ENCODE data around the gene PLXNC1.

Gene PLXNC1

DNA sequence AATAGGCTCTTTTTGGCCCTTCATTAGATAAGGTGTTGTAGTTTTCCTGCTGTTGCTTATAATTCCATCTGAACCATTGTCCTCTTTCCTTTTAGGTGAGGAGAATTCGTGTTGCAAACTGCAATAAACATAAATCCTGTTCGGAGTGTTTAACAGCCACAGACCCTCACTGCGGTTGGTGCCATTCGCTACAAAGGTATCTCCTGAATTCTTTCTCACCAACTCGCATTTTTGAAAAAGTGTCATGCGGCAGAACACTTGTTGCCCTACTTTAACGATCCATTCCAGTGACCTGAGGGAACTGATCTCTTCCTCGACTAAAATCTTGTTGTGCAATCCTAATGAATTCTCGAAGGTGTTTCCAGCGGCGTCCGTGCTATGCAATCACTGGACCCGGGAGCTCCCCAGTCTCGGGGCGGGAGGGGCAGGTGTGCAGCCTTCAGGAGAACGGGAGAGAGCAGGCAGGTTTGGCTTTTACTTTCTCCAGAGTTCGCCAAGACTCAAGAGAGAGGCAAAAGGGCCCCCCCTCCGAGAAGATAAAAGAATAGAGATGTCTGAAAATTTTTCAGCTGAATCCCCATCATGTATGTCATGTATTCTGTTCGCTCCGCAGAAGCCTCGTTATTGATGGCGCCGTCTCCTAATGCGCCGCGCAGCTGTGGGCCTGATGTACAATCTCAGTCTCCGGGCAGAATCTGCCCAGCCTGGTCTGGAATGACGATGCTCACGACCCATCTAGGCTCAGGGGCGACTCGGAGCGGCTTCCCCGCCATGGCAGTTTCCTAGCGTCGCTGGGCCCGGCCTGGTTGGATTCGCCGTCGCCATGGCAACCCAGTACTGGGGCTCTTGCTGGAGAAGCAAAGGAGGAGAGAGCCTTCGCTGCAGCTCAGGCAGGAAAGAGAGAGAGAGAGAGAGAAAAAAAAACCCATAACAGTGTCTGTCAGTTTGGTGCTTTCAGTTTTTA is 38.2 kb downstream of the PLXNC1 start:
- Histone ChIP-seq H4K20me1 (ENCODE audit: insufficient read depth, low read length) (no peaks in the 10 kb centered on the region), H3K9ac (ENCODE audit: low read length) (no peak overlapping the region), H3K27ac (ENCODE audit: low read depth, low read length, poor library complexity, severe bottlenecking) (no peak overlapping the region), H3K4me2 (ENCODE audit: low read length) (no peak overlapping the region), H3K9me2 (ENCODE audit: low read depth, low read length) (no peaks in the 10 kb centered on the region), H3K27me3 (ENCODE audit: insufficient read depth, low read length) (no peaks in the 10 kb centered on the region), H3K4me1 (ENCODE audit: insufficient read depth, low read length, severe bottlenecking) (no peaks in the 10 kb centered on the region), H3K9me3 (ENCODE audit: low read length) (no peaks in the 10 kb centered on the region), H2AFZ (ENCODE audit: low read length) (no peak overlapping the region), H3F3A (ENCODE audit: insufficient read depth, low read length) (no peaks in the 10 kb centered on the region), H3K4me3 (ENCODE audit: low read depth, low read length, poor library complexity, severe bottlenecking) (no peak overlapping the region), H3K36me3 (ENCODE audit: insufficient read depth, low read length) (no peaks in the 10 kb centered on the region), H3K79me2 (ENCODE audit: insufficient read depth, low read length) (no peaks in the 10 kb centered on the region)
- no peak for TF ChIP-seq EZH2 (IDR thresholded peaks at IDR 0.05; ENCODE audit: borderline replicate concordance, low read length)
- TF ChIP-seq, protein P1, sequence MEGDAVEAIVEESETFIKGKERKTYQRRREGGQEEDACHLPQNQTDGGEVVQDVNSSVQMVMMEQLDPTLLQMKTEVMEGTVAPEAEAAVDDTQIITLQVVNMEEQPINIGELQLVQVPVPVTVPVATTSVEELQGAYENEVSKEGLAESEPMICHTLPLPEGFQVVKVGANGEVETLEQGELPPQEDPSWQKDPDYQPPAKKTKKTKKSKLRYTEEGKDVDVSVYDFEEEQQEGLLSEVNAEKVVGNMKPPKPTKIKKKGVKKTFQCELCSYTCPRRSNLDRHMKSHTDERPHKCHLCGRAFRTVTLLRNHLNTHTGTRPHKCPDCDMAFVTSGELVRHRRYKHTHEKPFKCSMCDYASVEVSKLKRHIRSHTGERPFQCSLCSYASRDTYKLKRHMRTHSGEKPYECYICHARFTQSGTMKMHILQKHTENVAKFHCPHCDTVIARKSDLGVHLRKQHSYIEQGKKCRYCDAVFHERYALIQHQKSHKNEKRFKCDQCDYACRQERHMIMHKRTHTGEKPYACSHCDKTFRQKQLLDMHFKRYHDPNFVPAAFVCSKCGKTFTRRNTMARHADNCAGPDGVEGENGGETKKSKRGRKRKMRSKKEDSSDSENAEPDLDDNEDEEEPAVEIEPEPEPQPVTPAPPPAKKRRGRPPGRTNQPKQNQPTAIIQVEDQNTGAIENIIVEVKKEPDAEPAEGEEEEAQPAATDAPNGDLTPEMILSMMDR (IDR thresholded peaks at IDR 0.05; ENCODE audit: low read length) = no peak

DNA sequence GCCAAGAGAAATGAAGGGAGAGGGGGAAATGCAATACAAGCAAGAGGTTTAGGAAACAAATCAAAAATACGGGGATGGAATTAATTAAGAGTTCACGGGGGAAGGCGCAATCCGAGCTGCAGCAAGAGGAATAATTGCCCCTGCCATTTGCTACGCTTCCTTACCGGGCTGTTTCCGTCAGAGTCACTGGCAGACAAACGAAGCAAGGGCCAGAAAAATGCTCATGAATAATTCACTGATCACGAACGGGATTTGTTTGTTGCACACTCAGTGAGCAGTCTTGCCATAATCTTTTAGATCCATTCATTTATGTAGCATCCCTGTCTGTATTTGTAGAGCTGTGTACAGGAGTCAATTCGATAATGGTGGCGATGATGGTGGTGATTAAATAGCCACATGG is 39.0 kb downstream of the PLXNC1 start:
- no peak overlapping the region for H3K4me2 ChIP-seq (ENCODE audit: low read length)
- H4K20me1 ChIP-seq (ENCODE audit: insufficient read depth, low read length) = no peaks in the 10 kb centered on the region
- no peaks in the 10 kb centered on the region for H3K79me2 ChIP-seq (ENCODE audit: insufficient read depth, low read length)
- H3K4me3 ChIP-seq (ENCODE audit: low read depth, low read length, poor library complexity, severe bottlenecking) = no peak overlapping the region
- H3K36me3 ChIP-seq (ENCODE audit: insufficient read depth, low read length) = no peaks in the 10 kb centered on the region
- H3F3A ChIP-seq (ENCODE audit: insufficient read depth, low read length) = no peaks in the 10 kb centered on the region
- no peak overlapping the region for H2AFZ ChIP-seq (ENCODE audit: low read length)
- TF ChIP-seq EZH2 (IDR thresholded peaks at IDR 0.05; ENCODE audit: borderline replicate concordance, low read length) = no peak
- TF ChIP-seq, protein P1 (IDR thresholded peaks at IDR 0.05; ENCODE audit: low read length) = no peak
- H3K9me2 ChIP-seq (ENCODE audit: low read depth, low read length) = no peaks in the 10 kb centered on the region
- no peak overlapping the region for H3K9ac ChIP-seq (ENCODE audit: low read length)
- H3K4me1 ChIP-seq (ENCODE audit: insufficient read depth, low read length, severe bottlenecking) = no peaks in the 10 kb centered on the region
- no peaks in the 10 kb centered on the region for H3K9me3 ChIP-seq (ENCODE audit: low read length)
- no peak overlapping the region for H3K27ac ChIP-seq (ENCODE audit: low read depth, low read length, poor library complexity, severe bottlenecking)
- H3K27me3 ChIP-seq (ENCODE audit: insufficient read depth, low read length) = no peaks in the 10 kb centered on the region

DNA sequence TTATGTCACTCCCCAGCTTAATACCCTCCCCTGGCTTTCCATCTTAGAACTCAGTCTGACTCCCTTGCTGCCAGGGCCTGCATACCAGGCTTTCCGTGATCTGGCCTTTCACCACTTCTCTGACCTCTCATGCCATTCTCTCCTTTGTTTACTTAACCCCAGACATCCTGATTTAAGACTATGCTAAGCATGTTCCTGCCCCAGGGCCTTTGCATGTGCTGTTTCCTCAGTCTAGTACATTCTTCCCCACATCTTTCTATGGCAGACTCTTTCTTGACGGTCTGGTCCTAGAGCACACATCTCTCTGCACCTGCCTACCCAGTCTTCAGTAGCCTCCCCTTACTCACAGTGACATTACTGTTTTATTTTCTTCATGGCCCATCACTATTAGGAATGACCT is 42.2 kb downstream of the PLXNC1 start:
- Histone ChIP-seq H3K79me2 (ENCODE audit: insufficient read depth, low read length) (no peaks in the 10 kb centered on the region), H3K27ac (ENCODE audit: low read depth, low read length, poor library complexity, severe bottlenecking) (no peak overlapping the region), H3K27me3 (ENCODE audit: insufficient read depth, low read length) (no peaks in the 10 kb centered on the region)

More for the DNA sequence above, 42.2 kb downstream of the PLXNC1 start:
- TF ChIP-seq, protein P1 (IDR thresholded peaks at IDR 0.05; ENCODE audit: low read length) = no peak
- no peak for TF ChIP-seq EZH2 (IDR thresholded peaks at IDR 0.05; ENCODE audit: borderline replicate concordance, low read length)
- Histone ChIP-seq H3K9me3 (ENCODE audit: low read length) (0 out of 2 replicates have a peak, but pooled peaks cover 2% of the 10 kb centered on the region), H2AFZ (ENCODE audit: low read length) (no peak overlapping the region), H3K36me3 (ENCODE audit: insufficient read depth, low read length) (no peaks in the 10 kb centered on the region), H3K9ac (ENCODE audit: low read length) (no peak overlapping the region), H3K4me1 (ENCODE audit: insufficient read depth, low read length, severe bottlenecking) (no peaks in the 10 kb centered on the region), H3K4me3 (ENCODE audit: low read depth, low read length, poor library complexity, severe bottlenecking) (no peak overlapping the region), H3F3A (ENCODE audit: insufficient read depth, low read length) (no peaks in the 10 kb centered on the region), H3K4me2 (ENCODE audit: low read length) (no peak overlapping the region), H3K9me2 (ENCODE audit: low read depth, low read length) (no peaks in the 10 kb centered on the region), H4K20me1 (ENCODE audit: insufficient read depth, low read length) (no peaks in the 10 kb centered on the region)

Measured in OCI-LY1 (cell line).